Vagina (tissue), 2 donors: ENCODE results near the gene CRHR1. TPM values are rescaled to one million over a fixed set of nuclear protein-coding genes. Genes with fewer than 3 reads are reported as not detected.

ENCODE experiments used
- DNase-seq, 2 donors: peaks; one replicate each; pipeline ENCODE4 v3.0.0-alpha.2; 2017; ENCODE audit errors: extremely low spot score in 2 of 2
- H3K27ac ChIP-seq: fragments of 200-600 bp; sonication (generic); one replicate; pipeline ENCODE4 v1.5.1; 2019
- H3K27me3 ChIP-seq: fragments of 200-600 bp; sonication (generic); one replicate; pipeline ENCODE4 v1.5.1; 2019
- H3K36me3 ChIP-seq, 2 donors: fragments of 200-600 bp; sonication (generic); one replicate each; pipeline ENCODE4 v1.5.1; 2017 to 2019
- H3K4me1 ChIP-seq: fragments of 200-600 bp; sonication (generic); one replicate; pipeline ENCODE4 v1.5.1; 2019
- H3K4me3 ChIP-seq, 2 donors: fragments of 200-600 bp; sonication (generic); 1 replicate in 1 of 2; 2 replicates in 1 of 2; pipeline ENCODE4 v1.5.1; 2016 to 2019
- H3K9me3 ChIP-seq: fragments of 200-600 bp; sonication (generic); one replicate; pipeline ENCODE4 v1.5.1; 2019
- CTCF ChIP-seq, 3 experiments: fragments of 450-650 bp in 2 of 3; fragments of 200-600 bp in 1 of 3; sonication (generic) in 1 of 3; IDR thresholded peaks; one replicate each; pipeline ENCODE4 v1.5.1; 2017 to 2019; ENCODE audit warnings: antibody characterized with exemption in 3 of 3, mild to moderate bottlenecking in 2 of 3, moderate library complexity in 2 of 3
- POLR2A ChIP-seq, 2 donors: fragments of 450-650 bp; IDR thresholded peaks; one replicate each; pipeline ENCODE4 v1.6.1; 2017; ENCODE audit warnings: antibody characterized with exemption in 2 of 2, mild to moderate bottlenecking in 2 of 2, moderate library complexity in 2 of 2
- POLR2AphosphoS5 ChIP-seq, 2 donors: sonication (generic); formaldehyde crosslinking; IDR thresholded peaks; one replicate each; pipeline ENCODE4 v1.9.0; 2017; ENCODE audit warnings: antibody characterized with exemption in 2 of 2, mild to moderate bottlenecking in 2 of 2, low read depth in 1 of 2; ENCODE audit not compliant: insufficient read depth in 1 of 2
- intact Hi-C: fragments of 100-400 bp; cut with DNase I; formaldehyde crosslinking; loops from one replicate; pipeline ENCODE4 v1.15.1; 2023
- total RNA-seq: library from RNA; depleted of rRNA; stranded (reverse); fragments of >200 nt; gene quantifications from one replicate; pipeline ENCODE4 v1.2.3, GENCODE V29; 2016

CRHR1 gene
- total RNA-seq, 1 donor from 2014 or later: 4.2 TPM

- no peaks in the 10 kb centered on the region for H3K9me3 ChIP-seq
- H3K4me1 ChIP-seq: peaks cover 49% of the 10 kb centered on the region
- no peak overlapping the region for H3K4me3 ChIP-seq
- no peaks in the 10 kb centered on the region for H3K36me3 ChIP-seq
- no peak overlapping the region for H3K27ac ChIP-seq
- no peak for DNase-seq
- no peaks in the 10 kb centered on the region for H3K27me3 ChIP-seq
- TF ChIP-seq POLR2A (IDR thresholded peaks at IDR 0.05): no peak
- TF ChIP-seq POLR2AphosphoS5 (IDR thresholded peaks at IDR 0.05; ENCODE audit: insufficient read depth in 1 of 2, low read depth in 1 of 2): no peak
- no peak for TF ChIP-seq CTCF (IDR thresholded peaks at IDR 0.05)
- intact Hi-C loops: no loop called here
These were observed 3.9 kb downstream of the CRHR1 start for GRCh38 chr17:45788057-45788456.

GRCh38 chr17:45789874-45790273, 5.8 kb downstream of the CRHR1 start:
- intact Hi-C loops: no loop called here
- no peak for DNase-seq
- H3K4me1 ChIP-seq: peaks cover 34% of the 10 kb centered on the region
- no peaks in the 10 kb centered on the region for H3K27me3 ChIP-seq
- H3K4me3 ChIP-seq: no peak overlapping the region
- H3K9me3 ChIP-seq: no peaks in the 10 kb centered on the region
- peak overlapping the region; percentile 13 for H3K27ac ChIP-seq
- no peaks in the 10 kb centered on the region for H3K36me3 ChIP-seq
- TF ChIP-seq CTCF (IDR thresholded peaks at IDR 0.05) (no peak), POLR2AphosphoS5 (IDR thresholded peaks at IDR 0.05; ENCODE audit: insufficient read depth in 1 of 2, low read depth in 1 of 2) (no peak), POLR2A (IDR thresholded peaks at IDR 0.05) (no peak)

- H3K4me3 ChIP-seq: no peak overlapping the region
- H3K27ac ChIP-seq: peak overlapping the region; percentile 13
- peaks cover 28% of the 10 kb centered on the region for H3K4me1 ChIP-seq
- TF ChIP-seq CTCF (IDR thresholded peaks at IDR 0.05): no peak
- TF ChIP-seq POLR2AphosphoS5 (IDR thresholded peaks at IDR 0.05; ENCODE audit: insufficient read depth in 1 of 2, low read depth in 1 of 2): no peak
- TF ChIP-seq POLR2A (IDR thresholded peaks at IDR 0.05): no peak
- no peak for DNase-seq
- H3K9me3 ChIP-seq: no peaks in the 10 kb centered on the region
- no peaks in the 10 kb centered on the region for H3K36me3 ChIP-seq
- no peaks in the 10 kb centered on the region for H3K27me3 ChIP-seq
- intact Hi-C loops: no loop called here
These were observed 6.3 kb downstream of the CRHR1 start for GRCh38 chr17:45790296-45790922.

GRCh38 chr17:45791041-45791582, 7.0 kb downstream of the CRHR1 start:
- no peak for DNase-seq
- TF ChIP-seq POLR2AphosphoS5 (IDR thresholded peaks at IDR 0.05; ENCODE audit: insufficient read depth in 1 of 2, low read depth in 1 of 2): no peak
- TF ChIP-seq CTCF (IDR thresholded peaks at IDR 0.05): no peak
- TF ChIP-seq POLR2A (IDR thresholded peaks at IDR 0.05): no peak
- intact Hi-C loops: no loop called here

GRCh38 chr17:45791935-45792334, 7.8 kb downstream of the CRHR1 start:
- no peak for DNase-seq
- Histone ChIP-seq H3K4me3 (no peak overlapping the region), H3K27me3 (no peaks in the 10 kb centered on the region), H3K9me3 (no peaks in the 10 kb centered on the region), H3K36me3 (no peaks in the 10 kb centered on the region), H3K4me1 (peaks cover 23% of the 10 kb centered on the region), H3K27ac (no peak overlapping the region)
- TF ChIP-seq POLR2A (IDR thresholded peaks at IDR 0.05) (no peak), CTCF (IDR thresholded peaks at IDR 0.05) (no peak), POLR2AphosphoS5 (IDR thresholded peaks at IDR 0.05; ENCODE audit: insufficient read depth in 1 of 2, low read depth in 1 of 2) (no peak)
- intact Hi-C loops: no loop called here

More at GRCh38 chr17:45791041-45791582, 7.0 kb downstream of the CRHR1 start:
- H3K27me3 ChIP-seq: no peaks in the 10 kb centered on the region
- H3K9me3 ChIP-seq: no peaks in the 10 kb centered on the region
- H3K4me1 ChIP-seq: peaks cover 23% of the 10 kb centered on the region
- H3K27ac ChIP-seq: no peak overlapping the region
- H3K4me3 ChIP-seq: no peak overlapping the region
- no peaks in the 10 kb centered on the region for H3K36me3 ChIP-seq
